Activated CD8-positive, alpha-beta memory T cell treated with anti-CD3 and anti-CD28 coated beads for 48 hours (primary cell): ENCODE measurements around the gene STIP1.

Source experiments
- DNase-seq, 3 experiments: peaks; one replicate each; pipeline ENCODE4 v3.0.0-alpha.2; 2020; ENCODE audit warnings: low read depth in 2 of 3, low spot score in 2 of 3

The STIP1 gene

DNA sequence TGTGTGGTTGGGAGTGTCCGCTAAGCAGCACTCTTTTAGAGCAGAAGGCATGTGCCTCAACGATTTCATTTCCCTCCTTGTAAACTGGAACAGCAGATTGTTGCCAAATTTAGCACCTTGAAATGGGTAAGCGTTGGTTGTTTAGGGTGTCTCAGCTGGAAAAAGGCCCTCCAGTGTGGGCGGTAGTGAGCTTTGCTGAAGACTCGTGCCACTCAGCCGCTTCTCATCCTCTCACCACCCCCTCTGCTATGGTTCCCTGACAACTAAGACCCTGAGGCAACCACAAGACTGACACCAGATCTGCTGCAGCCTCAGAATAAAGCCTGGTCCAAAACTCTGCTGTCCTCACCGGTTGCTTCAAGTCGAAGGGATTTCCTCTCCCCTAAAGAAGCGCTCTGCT lies 10.7 kb downstream of the STIP1 start:
- DNase-seq, result no peak

GRCh38 chr11:64198511-64198910 lies 12.5 kb downstream of the STIP1 start:
- no peak for DNase-seq

GRCh38 chr11:64201543-64201942 lies 15.6 kb downstream of the STIP1 start:
- no peak for DNase-seq

DNA sequence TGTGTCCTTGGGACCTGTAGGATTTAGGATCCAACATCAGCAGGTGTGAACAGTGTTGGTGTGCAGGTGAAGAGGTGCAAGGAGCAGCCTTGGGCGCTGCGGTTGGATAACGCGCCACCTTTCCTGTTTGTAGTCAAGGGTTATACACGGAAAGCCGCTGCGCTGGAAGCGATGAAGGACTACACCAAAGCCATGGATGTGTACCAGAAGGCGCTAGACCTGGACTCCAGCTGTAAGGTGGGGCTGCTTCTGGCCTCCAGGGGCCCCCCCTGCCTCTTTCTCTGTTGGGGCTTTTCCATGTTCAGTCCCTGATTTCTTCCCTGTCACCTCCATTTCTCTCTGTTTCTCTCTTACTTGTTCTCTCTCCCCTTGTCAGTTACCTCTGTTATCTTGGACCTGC lies 17.0 kb downstream of the STIP1 start:
- no peak for DNase-seq

- DNase-seq, result no peak
Observed at GRCh38 chr11:64203421-64204079, 17.6 kb downstream of the STIP1 start.

DNA sequence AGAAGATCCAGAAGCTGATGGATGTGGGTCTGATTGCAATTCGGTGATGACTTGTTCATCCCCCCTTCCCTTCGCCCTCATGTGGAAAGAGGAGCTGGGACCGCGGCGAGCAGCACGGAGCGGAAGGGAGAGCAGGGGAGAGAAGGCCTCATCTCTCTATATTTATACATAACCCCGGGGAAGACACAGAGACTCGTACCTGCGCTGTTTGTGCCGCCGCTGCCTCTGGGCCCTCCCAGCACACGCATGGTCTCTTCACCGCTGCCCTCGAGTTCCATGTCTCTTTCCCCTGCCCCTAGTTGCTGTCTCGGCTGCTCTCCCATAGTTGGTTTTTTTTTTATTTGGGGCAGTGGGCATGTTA lies 18.1 kb downstream of the STIP1 start:
- DNase-seq, result no peak

GRCh38 chr11:64204464-64204989 lies 18.6 kb downstream of the STIP1 start:
- DNase-seq, result no peak

DNA sequence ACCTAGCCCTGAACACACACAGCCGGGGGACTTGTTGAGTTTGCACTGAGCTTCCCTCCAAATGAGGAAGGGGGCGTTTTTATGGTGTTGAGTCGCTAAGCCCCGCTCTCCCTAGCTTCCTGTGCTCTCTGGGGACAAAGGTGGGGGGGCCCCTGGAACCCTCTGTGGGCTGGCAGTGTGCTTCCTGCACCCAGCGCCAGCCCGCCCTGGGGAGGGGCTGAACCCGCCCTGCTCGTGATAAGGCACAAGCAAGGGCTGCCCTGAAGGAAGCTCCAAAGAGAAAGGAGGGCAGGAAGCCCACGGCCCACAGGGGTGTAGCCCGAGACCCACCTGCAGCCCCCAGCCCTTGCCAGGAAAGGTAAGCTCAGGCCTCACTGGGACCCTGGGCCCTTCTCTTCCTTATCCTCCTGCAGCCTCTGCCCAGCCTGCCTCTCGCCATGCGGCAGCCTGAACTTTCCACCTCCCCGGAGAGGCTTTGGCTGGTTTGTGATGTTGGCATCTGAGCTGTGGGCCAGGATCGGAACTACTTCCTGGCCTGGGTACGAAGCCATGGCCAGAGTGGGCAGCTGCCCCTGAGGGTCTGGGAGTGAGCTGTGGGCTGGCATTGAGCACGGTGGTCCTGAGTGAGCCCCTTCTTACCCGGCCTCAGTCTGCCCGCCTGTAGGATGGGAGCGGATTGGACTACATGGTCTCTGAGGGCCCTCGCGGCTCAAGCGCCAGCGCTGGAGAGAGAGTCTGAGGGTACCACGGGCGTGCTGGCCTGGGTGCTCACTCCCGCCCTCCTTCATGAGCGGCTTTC lies 20.7 kb downstream of the STIP1 start, which contains the start of gene FERMT3:
TSS of gene FERMT3 (plus strand) at position 265 of the 799 bp plus-strand sequence. CDS start 644 bp downstream, outside the sequence.
- DNase-seq, result peak in 2 of 3 experiments; percentile 52 to 63

DNA sequence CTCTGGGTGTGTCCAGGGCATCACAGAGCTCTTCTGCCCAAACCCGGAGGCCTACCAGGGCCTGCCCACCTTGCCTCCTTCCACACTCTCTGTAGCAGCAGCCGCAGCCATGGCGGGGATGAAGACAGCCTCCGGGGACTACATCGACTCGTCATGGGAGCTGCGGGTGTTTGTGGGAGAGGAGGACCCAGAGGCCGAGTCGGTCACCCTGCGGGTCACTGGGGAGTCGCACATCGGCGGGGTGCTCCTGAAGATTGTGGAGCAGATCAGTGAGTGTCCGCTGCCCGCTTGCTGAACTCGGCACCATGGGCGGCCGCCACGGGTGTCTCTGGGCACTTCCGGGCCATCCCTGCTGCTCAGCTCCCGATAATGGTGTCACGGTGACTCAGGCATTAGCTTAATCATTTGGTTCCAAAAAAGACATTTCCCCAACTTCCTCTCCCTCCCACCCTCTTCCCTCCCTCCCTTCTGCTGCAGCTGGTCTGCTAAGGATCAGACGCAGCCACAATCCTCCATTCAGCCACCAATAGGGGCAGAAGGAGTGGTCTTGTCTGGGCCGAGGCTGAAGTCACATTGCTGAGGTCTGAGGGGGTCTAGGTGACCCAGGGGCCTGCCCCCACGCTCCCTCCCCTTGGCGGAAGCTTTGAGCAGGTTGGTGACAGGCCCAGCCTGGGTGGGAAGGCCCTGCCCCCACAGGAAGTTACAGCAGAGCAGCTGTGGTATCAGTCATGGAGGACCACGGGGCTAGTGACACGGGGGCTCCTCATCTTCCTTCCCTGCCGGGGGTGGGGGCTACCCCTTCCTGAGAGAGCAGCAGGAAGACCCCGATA lies 21.5 kb downstream of the STIP1 start:
- peak in 2 of 3 experiments; percentile 61 to 79 for DNase-seq

- no peak for DNase-seq
Observed at GRCh38 chr11:64208086-64208795, 22.3 kb downstream of the STIP1 start.

DNA sequence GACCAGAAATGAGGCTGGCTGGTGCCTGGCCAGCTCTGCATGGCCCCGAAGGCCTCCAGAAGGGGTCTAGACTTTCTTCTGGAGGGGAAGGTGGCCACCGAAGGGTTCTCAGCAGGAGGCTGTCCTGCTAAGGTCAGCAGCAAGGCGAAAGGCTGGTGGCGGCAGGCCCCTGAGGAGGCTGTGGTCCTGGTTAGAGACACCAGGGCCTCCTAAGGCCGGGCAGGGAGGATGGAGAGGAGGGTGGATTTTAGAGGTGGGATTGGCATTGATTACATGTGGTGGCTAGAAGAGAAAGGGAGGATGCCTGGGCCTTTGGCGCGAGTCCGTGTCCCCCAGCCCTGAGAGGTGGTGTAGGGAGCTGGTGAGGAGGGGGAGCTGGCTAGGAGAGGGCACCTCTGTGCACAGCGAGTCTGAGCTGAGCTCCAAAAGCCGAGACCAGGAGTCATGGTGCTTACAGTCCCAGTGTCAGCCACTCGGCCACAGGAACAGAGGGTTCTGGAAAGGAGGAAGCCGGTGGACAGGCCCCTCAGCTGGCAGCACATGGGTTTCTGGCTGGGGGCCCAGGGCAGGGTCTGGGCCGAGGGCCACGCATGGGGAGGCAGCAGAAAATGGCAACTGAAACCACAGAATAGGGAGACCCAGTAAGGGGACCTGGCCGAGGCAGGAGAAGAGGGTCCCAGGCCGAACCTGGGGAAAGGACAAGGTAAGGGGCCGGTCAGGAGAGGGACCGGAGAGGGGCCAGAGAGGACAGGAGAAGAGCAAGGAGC lies 23.0 kb downstream of the STIP1 start:
- no peak for DNase-seq

GRCh38 chr11:64209563-64209843 lies 23.5 kb downstream of the STIP1 start:
- DNase-seq, result no peak

DNA sequence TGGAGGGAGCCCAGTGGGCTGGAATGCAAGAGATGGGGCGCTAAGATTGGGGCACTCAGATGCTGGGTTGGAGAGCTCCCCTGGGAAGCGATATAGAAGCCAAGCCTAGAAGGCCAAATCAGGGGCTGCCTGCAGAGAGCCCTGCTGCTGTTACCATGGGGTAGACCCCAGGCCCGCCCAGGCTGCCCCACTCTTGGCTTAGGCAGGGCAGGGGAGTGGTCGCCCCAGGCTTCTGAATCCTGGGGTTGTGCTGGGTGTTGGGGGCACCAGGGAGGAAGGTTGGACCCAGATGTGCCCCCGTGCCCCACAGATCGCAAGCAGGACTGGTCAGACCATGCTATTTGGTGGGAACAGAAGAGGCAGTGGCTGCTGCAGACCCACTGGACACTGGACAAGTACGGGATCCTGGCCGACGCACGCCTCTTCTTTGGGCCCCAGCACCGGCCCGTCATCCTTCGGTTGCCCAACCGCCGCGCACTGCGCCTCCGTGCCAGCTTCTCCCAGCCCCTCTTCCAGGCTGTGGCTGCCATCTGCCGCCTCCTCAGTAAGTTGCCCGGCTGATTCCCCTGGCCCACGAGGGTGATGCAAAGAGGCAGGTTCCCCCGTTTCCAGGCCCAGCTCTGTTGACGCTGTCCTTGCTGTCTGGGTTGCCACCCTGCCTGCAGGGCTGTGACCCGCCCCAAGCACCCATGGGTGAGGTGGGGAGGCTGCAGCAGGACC lies 24.5 kb downstream of the STIP1 start:
- no peak for DNase-seq

GRCh38 chr11:64211181-64211872 lies 25.4 kb downstream of the STIP1 start:
- DNase-seq, result no peak

DNA sequence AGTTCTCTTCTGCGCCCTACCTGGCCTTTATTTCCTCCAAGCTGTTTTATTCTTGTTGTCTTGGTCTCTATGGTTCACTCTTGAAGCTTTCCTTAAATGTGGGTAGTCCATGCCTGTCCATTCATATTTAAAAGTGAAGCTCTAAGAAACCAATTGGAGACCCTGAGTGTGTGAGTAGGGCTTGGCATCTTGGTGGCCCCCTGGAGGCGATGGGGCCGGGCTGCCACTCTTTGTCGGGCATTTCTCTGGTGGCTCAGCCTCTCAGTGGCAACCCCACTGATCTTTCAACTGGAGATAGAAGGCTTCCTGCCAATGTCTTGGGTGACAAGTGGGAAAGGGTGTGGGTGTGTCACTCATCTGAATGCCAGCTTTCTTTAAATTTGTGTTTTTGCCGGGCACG lies 30.9 kb downstream of the STIP1 start:
- no peak for DNase-seq

DNA sequence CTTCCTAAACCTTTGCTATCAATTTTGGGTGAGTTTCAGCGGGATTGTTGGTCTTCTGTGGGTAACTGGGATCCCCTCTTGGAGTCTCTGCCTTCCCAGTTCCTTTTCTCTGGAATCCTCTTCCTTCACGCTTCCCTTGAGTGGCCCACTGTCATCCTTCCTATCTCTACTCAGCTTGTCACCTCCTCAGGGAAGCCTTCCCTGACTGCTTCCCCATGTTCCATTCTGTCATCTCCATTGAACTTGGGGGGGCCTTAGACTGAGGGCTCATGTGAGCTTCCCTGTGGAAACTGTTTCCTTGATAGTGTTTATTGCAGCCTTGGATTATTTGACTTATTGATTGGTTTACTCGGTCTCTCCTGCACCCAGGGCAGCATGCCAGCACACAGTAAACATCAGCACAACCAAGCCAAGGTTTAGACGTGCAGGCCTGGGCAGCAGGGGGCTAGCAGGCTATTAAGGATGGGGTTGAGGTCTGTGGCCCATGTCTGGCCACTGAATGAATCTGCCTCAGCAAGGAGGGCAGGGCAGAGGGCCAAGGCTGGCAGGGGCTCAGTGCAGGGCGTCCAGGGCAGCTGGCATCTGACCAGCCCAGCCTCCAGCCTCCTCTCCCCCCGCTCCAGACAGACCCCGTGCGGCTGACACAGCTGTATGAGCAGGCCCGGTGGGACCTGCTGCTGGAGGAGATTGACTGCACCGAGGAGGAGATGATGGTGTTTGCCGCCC lies 32.8 kb downstream of the STIP1 start:
- no peak for DNase-seq

DNA sequence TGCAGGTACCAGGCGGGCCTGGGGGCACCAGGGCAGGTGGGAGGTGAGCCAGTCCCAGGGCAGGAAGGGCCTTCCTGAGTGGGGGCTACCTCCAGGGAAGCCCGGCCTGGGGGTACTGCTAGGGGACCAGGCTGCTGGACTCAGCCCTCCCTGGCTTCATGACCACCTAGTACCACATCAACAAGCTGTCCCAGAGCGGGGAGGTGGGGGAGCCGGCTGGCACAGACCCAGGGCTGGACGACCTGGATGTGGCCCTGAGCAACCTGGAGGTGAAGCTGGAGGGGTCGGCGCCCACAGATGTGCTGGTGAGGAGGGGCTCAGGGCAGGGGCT lies 33.3 kb downstream of the STIP1 start:
- no peak for DNase-seq

GRCh38 chr11:64219755-64220154 lies 33.8 kb downstream of the STIP1 start:
- DNase-seq, result no peak

- no peak for DNase-seq
Observed at GRCh38 chr11:64220271-64220670, 34.3 kb downstream of the STIP1 start.
